HEK293 (cell line): ENCODE data around the gene USHBP1.
A peak's percentile ranks its signal among the peaks of the same experiment; 100 is the strongest.

Experiments
- BCL11A ChIP-seq: fragments of 450-650 bp; formaldehyde crosslinking; IDR thresholded peaks from 2 replicates; pipeline ENCODE4 v1.5.1; 2016; ENCODE audit warnings: low read depth, missing biosample characterization, missing genetic modification characterization
- CTCF ChIP-seq: fragments of 450-650 bp; formaldehyde crosslinking; IDR thresholded peaks from 2 replicates; pipeline ENCODE4 v1.5.1; 2016; ENCODE audit warnings: missing biosample characterization, missing genetic modification characterization
- INSM2 ChIP-seq: fragments of 450-650 bp; formaldehyde crosslinking; IDR thresholded peaks from 2 replicates; pipeline ENCODE4 v1.5.1; 2016; ENCODE audit warnings: missing biosample characterization, missing genetic modification characterization
- KLF7 ChIP-seq: fragments of 450-650 bp; formaldehyde crosslinking; IDR thresholded peaks from 2 replicates; pipeline ENCODE4 v1.5.1; 2016; ENCODE audit warnings: missing biosample characterization, missing genetic modification characterization, borderline replicate concordance
- REST ChIP-seq: fragments of 450-650 bp; formaldehyde crosslinking; IDR thresholded peaks from 2 replicates; pipeline ENCODE4 v1.5.1; 2016; ENCODE audit warnings: missing biosample characterization, missing genetic modification characterization
- SCRT2 ChIP-seq: fragments of 450-650 bp; formaldehyde crosslinking; IDR thresholded peaks from 2 replicates; pipeline ENCODE4 v1.5.1; 2016; ENCODE audit warnings: missing biosample characterization, missing genetic modification characterization
- YY2 ChIP-seq: fragments of 450-650 bp; formaldehyde crosslinking; IDR thresholded peaks from 2 replicates; pipeline ENCODE4 v1.5.1; 2016; ENCODE audit warnings: missing biosample characterization, missing genetic modification characterization
- ZBTB26 ChIP-seq: fragments of 450-650 bp; formaldehyde crosslinking; optimal IDR thresholded peaks from 2 replicates; pipeline ENCODE3; 2016; ENCODE audit warnings: missing biosample characterization, mild to moderate bottlenecking, missing genetic modification characterization
- ZFP3 ChIP-seq: fragments of 450-650 bp; formaldehyde crosslinking; IDR thresholded peaks from 2 replicates; pipeline ENCODE4 v1.5.1; 2016; ENCODE audit warnings: low read depth, missing biosample characterization, missing genetic modification characterization
- ZIC2 ChIP-seq: fragments of 450-650 bp; formaldehyde crosslinking; IDR thresholded peaks from 2 replicates; pipeline ENCODE4 v1.5.1; 2016; ENCODE audit warnings: missing biosample characterization, missing genetic modification characterization
- ZNF112 ChIP-seq: fragments of 450-650 bp; formaldehyde crosslinking; IDR thresholded peaks from 2 replicates; pipeline ENCODE4 v1.5.0; 2017; ENCODE audit warnings: missing biosample characterization, missing genetic modification characterization
- ZNF133 ChIP-seq: fragments of 450-650 bp; formaldehyde crosslinking; IDR thresholded peaks from 2 replicates; pipeline ENCODE4 v1.5.1; 2016; ENCODE audit warnings: missing biosample characterization, missing genetic modification characterization
- ZNF140 ChIP-seq: fragments of 450-650 bp; formaldehyde crosslinking; IDR thresholded peaks from 2 replicates; pipeline ENCODE4 v1.5.1; 2016; ENCODE audit warnings: missing biosample characterization, missing genetic modification characterization
- ZNF148 ChIP-seq: fragments of 450-650 bp; formaldehyde crosslinking; IDR thresholded peaks from 2 replicates; pipeline ENCODE4 v1.5.0; 2017; ENCODE audit warnings: missing biosample characterization, missing genetic modification characterization, borderline replicate concordance
- ZNF169 ChIP-seq: fragments of 450-650 bp; formaldehyde crosslinking; IDR thresholded peaks from 2 replicates; pipeline ENCODE4 v1.5.1; 2016; ENCODE audit warnings: missing biosample characterization, missing genetic modification characterization
- ZNF19 ChIP-seq: fragments of 450-650 bp; formaldehyde crosslinking; IDR thresholded peaks from 2 replicates; pipeline ENCODE4; 2016; ENCODE audit warnings: missing biosample characterization, missing genetic modification characterization, low read depth
- ZNF211 ChIP-seq: fragments of 450-650 bp; formaldehyde crosslinking; IDR thresholded peaks from 2 replicates; pipeline ENCODE4 v1.5.1; 2016; ENCODE audit warnings: low read depth, missing biosample characterization, missing genetic modification characterization
- ZNF23 ChIP-seq: fragments of 450-650 bp; formaldehyde crosslinking; IDR thresholded peaks from 2 replicates; pipeline ENCODE4 v1.5.1; 2016; ENCODE audit warnings: missing biosample characterization, missing genetic modification characterization, borderline replicate concordance
- ZNF311 ChIP-seq: fragments of 450-650 bp; formaldehyde crosslinking; IDR thresholded peaks from 2 replicates; pipeline ENCODE4 v1.5.1; 2017; ENCODE audit warnings: missing biosample characterization, missing genetic modification characterization, borderline replicate concordance
- ZNF514 ChIP-seq: fragments of 450-650 bp; formaldehyde crosslinking; IDR thresholded peaks from 2 replicates; pipeline ENCODE4 v1.5.1; 2016; ENCODE audit warnings: missing biosample characterization, missing genetic modification characterization
- ZNF558 ChIP-seq: fragments of 450-650 bp; formaldehyde crosslinking; IDR thresholded peaks from 2 replicates; pipeline ENCODE4 v1.5.1; 2016; ENCODE audit warnings: missing biosample characterization, missing genetic modification characterization
- ZNF571 ChIP-seq: fragments of 450-650 bp; formaldehyde crosslinking; IDR thresholded peaks from 2 replicates; pipeline ENCODE4 v1.5.0; 2017; ENCODE audit warnings: missing biosample characterization, missing genetic modification characterization
- ZNF610 ChIP-seq: fragments of 450-650 bp; formaldehyde crosslinking; IDR thresholded peaks from 2 replicates; pipeline ENCODE4 v1.5.1; 2016; ENCODE audit warnings: missing biosample characterization, missing genetic modification characterization, borderline replicate concordance
- ZNF701 ChIP-seq: fragments of 450-650 bp; formaldehyde crosslinking; IDR thresholded peaks from 2 replicates; pipeline ENCODE4 v1.5.1; 2016; ENCODE audit warnings: missing biosample characterization, missing genetic modification characterization
- ZSCAN23 ChIP-seq: fragments of 450-650 bp; formaldehyde crosslinking; IDR thresholded peaks from 2 replicates; pipeline ENCODE4 v1.5.1; 2016; ENCODE audit warnings: missing biosample characterization, missing genetic modification characterization
- TF ChIP-seq, protein P1 (sequence below): fragments of 450-650 bp; formaldehyde crosslinking; IDR thresholded peaks from 2 replicates; pipeline ENCODE4 v1.5.1; 2017; ENCODE audit warnings: missing biosample characterization, missing genetic modification characterization
- TF ChIP-seq, protein P2 (sequence below): fragments of 450-650 bp; formaldehyde crosslinking; IDR thresholded peaks from 2 replicates; pipeline ENCODE4 v1.5.1; 2016; ENCODE audit warnings: missing biosample characterization, missing genetic modification characterization

USHBP1 gene

GRCh38 chr19:17305517-17306284, 41.2 kb upstream of the USHBP1 start, which contains the start of gene MRPL34 (continued):
- TF ChIP-seq ZNF169 (tag by site-specific recombination) (no peak), ZNF571 (tag by site-specific recombination) (no peak), INSM2 (tag by site-specific recombination) (peak; percentile 68), ZFP3 (tag by site-specific recombination) (no peak), ZNF112 (tag by site-specific recombination) (no peak), ZNF311 (tag by site-specific recombination) (no peak), REST (tag by site-specific recombination) (no peak), ZNF140 (tag by site-specific recombination) (no peak), CTCF (tag by site-specific recombination) (peak; percentile 100), ZNF610 (tag by site-specific recombination) (peak; percentile 34; the same call in 1 of the 2 replicates), ZNF148 (tag by site-specific recombination) (no peak), ZBTB26 (tag by site-specific recombination) (peak; percentile 65), ZNF133 (no peak), YY2 (tag by site-specific recombination) (no peak), ZNF19 (tag by site-specific recombination) (no peak), ZNF514 (tag by site-specific recombination) (no peak), ZIC2 (tag by site-specific recombination) (peak; percentile 99), ZNF211 (no peak), KLF7 (tag by site-specific recombination) (no peak), SCRT2 (peak; percentile 100), ZSCAN23 (tag by site-specific recombination) (no peak), ZNF23 (no peak), ZNF701 (tag by site-specific recombination) (no peak), BCL11A (tag by site-specific recombination) (0 out of 2 replicates have a peak, but pooled peaks have one; percentile 65), ZNF558 (tag by site-specific recombination) (no peak)
- TF ChIP-seq, protein P1, sequence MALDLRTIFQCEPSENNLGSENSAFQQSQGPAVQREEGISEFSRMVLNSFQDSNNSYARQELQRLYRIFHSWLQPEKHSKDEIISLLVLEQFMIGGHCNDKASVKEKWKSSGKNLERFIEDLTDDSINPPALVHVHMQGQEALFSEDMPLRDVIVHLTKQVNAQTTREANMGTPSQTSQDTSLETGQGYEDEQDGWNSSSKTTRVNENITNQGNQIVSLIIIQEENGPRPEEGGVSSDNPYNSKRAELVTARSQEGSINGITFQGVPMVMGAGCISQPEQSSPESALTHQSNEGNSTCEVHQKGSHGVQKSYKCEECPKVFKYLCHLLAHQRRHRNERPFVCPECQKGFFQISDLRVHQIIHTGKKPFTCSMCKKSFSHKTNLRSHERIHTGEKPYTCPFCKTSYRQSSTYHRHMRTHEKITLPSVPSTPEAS: no peak
- TF ChIP-seq, protein P2, sequence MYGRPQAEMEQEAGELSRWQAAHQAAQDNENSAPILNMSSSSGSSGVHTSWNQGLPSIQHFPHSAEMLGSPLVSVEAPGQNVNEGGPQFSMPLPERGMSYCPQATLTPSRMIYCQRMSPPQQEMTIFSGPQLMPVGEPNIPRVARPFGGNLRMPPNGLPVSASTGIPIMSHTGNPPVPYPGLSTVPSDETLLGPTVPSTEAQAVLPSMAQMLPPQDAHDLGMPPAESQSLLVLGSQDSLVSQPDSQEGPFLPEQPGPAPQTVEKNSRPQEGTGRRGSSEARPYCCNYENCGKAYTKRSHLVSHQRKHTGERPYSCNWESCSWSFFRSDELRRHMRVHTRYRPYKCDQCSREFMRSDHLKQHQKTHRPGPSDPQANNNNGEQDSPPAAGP (tag by site-specific recombination): 0 out of 2 replicates have a peak, but pooled peaks have one; percentile 25
